DMS 273 (cell line): ENCODE measurements around the gene PGAM5.
"Not testable (repeated sequence)": the region's sequence is repeated elsewhere in the genome, so short reads cannot be mapped to it uniquely, and the experiment has no call there.

Experiments used
- DNase-seq: peaks from one replicate; lab custom pipeline; 2025; ENCODE audit not compliant: unreplicated experiment; lab: John Stamatoyannopoulos, UW

Gene PGAM5

DNA sequence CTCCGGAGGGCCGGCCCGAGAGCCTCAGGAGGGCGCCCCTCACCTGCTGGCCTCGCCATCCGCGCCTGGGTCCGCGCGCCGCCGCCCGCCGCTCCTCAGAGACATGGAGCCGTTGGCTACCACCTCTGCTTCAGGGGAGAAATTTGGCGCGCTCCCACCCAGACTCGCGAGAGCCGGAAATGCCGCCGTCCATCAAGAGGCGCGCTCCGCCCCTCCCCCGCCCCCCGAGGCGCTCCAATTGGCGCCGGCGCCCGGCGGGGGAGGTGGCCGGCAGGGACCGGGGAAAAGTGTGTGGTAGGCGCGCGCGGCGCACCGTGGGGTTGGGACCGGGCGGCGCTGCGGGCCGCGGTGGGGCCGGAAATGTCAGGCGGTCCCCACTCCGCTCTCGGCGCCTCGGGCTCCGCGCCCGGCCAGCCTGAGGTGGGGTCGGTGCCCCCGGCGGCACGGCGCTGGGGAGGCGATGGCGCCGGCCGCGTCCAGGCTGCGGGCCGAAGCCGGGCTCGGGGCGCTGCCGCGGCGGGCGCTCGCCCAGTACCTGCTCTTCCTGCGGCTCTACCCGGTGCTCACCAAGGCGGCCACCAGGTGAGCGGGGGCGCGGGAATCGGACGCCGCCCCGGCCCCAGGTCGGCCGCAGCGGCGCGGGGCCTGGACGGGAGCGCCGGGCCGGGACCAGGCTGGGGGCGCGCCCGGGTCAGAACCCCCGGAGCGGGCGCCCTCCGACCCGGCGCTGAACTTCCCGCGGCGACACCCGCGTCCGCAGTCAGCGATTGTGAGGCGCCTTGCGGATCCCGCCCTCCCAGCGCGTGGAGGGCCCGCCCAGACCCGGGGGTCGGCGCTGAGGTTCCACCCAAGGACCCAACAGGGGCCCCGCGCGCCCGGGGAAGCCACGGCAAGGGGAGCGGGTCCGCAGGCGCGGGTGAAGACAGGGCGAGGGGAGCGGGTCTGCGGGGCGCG, 23.2 kb upstream of the PGAM5 start, which contains the start of the genes POLE and PXMP2:
Gene POLE (minus strand): TSS at position 132 of the 954 bp plus-strand sequence. CDS start 27 bp downstream, at position 105.
Gene PXMP2 (plus strand): TSS at position 377 of the 954 bp plus-strand sequence. CDS start 84 bp downstream, at position 461.
- DNase-seq: peak; percentile 97

DNA sequence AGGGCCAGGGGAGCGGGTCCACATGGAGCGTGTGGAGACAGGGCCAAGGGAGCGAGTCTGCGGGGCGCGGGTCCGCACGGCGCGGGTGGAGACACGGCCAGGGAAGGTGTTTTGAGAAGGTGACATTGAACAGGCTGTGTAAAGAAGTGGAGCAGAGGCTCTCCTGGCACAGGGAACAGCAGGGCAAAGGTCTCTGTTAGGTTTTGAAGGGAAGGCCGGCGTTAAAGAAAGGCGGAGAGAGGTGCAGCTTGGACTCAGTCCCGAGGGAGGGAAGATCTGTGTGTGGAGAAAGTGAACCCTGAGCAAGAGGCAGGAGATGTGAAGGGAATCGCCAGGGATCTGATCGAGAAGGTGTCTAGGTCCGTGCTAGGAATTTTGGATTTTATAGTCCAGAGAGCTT, 21.4 kb upstream of the PGAM5 start:
- no peak for DNase-seq

DNA sequence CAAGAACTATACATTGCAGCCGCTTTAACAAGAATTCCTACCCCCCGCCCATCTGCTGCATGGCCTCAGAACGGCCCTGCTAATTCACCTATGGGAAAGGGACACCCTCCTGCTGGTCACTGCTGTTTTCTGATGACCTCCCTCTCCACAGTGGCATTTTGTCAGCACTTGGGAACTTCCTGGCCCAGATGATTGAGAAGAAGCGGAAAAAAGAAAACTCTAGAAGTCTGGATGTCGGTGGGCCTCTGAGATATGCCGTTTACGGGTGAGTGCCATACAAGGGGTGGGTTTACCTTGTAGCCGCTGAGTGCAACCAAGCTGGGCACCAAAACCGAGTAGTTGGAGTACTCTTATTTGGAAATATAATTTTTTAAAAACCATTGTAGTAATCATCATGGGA, 20.5 kb upstream of the PGAM5 start:
- no peak for DNase-seq

DNA sequence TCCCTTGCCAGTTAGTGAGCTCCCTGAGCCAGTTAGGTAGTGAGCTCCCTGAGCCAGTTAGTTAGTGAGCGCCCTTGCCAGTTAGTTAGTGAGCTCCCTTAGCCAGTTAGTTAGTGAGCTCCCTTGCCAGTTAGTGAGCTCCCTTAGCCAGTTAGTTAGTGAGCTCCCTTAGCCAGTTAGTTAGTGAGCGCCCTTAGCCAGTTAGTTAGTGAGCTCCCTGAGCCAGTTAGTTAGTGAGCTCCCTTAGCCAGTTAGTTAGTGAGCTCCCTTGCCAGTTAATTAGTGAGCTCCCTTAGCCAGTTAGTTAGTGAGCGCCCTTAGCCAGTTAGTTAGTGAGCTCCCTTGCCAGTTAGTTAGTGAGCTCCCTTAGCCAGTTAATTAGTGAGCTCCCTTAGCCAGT, 18.6 kb upstream of the PGAM5 start:
- DNase-seq: not testable (repeated sequence)

DNA sequence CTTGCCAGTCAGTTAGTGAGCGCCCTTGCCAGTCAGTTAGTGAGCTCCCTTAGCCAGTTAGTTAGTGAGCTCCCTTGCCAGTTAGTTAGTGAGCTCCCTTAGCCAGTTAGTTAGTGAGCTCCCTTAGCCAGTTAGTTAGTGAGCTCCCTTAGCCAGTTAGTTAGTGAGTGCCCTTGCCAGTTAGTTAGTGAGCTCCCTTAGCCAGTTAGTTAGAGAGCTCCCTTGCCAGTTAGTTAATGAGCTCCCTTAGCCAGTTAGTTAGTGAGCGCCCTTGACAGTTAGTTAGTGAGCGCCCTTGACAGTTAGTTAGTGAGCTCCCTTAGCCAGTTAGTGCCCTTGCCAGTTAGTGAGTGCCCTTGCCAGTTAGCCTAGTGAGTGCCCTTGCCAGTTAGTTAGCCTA, 15.8 kb upstream of the PGAM5 start:
- not testable (repeated sequence) for DNase-seq

DNA sequence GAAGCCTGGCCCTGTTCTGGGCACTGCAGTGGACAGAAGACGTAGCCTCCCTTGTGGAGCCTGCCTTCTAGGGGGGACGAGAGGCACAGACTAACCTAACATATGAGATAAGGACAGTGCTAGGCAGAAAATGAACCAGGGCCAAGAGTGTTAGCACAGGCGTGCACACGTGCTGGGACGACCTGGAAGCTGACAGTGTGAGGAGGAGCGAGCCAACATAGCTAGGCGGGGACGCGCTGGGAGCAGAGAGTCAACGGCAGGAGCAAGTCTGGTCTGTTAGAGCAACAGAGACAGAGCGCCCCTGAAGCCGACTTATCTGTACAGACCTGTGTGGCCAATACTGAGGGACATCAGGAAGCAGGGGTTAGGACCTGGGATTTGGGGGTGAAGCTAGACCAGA, 15.2 kb upstream of the PGAM5 start:
- no peak for DNase-seq

DNA sequence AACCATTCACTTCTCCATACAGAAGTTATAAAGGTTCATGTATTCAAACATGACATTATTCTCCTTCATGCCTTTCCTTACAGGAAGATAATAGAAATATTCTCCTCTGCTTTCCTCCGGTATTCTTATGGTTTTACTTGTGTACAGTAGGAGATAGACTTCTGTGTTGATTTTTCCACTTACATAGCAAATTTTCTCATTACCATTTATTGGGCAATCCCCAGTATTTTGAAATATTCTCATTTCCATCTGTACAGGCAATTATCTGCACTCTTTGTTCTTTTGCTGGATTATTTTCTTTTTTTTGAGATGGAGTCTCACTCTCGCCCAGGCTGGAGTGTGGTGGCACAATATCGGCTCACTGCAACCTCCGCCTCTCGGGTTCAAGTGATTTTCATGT, 12.3 kb upstream of the PGAM5 start:
- DNase-seq: no peak

DNA sequence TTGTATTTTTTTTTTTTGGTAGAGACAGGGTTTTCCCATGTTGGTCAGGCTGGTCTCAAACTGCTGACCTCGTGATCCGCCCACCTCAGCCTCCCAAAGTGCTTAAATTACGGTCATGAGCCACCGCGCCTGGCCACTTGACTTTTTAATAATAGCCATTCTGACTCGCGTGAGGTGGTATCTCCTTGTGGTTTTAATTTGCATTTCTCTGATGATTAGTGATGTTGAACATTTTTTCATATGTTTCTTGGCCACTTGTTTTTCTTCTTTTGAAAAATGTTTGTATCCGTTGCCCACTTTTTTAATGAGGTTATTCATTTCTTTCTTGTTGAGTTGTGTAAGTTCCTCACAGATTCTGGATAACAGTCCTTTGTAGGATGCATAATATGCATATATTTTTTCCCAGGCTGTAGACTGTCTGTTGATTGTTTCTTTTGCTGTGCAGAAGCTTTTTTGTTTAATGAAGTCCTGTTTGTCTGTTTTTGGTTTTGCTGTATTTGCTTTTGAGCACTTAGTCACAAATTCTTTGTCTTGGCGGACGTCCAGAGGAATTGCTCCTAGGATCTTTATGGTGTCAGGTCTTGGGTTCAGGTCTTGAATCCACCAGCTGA, 10.3 kb upstream of the PGAM5 start:
- no peak for DNase-seq

DNA sequence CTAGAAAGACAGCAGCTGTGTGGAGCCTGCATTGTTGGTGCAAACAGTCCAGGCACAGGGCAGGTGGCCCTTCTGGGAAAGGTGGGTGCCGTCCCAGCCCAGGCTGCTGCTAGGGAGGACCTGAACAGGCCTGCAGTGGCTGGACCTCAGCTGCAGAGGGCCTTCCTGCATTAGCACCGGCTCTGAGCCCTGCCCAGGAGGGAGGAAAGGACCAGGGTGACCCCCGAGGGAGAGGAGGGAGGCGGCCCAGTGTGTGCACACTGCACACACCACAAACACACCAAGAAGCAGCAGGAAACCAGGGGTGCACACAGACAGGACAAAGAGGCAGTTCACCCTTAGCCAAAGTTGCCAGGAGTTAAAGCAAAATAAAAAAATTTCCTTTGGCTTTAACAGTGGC, 8.0 kb upstream of the PGAM5 start:
- no peak for DNase-seq

DNA sequence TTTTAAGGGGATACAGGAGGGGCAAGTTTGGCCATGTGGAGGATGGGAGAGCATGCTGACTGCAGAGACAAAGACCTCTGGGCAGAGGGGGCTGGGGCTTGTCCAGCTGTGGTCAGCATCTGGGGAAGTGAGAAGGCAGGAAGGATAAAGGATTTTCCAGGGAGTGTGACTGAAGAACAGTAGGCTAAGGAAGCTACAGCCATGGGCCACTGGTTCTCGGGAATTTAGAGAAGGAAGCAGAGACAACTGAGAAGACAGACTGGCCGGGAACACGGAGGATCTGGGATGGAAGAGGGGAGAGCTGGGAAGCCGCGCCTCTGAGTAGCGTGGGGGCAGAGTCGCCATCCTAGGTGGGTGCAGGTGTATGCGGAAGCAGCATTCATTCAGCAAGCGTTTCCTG, 7.0 kb upstream of the PGAM5 start:
- DNase-seq: no peak

DNA sequence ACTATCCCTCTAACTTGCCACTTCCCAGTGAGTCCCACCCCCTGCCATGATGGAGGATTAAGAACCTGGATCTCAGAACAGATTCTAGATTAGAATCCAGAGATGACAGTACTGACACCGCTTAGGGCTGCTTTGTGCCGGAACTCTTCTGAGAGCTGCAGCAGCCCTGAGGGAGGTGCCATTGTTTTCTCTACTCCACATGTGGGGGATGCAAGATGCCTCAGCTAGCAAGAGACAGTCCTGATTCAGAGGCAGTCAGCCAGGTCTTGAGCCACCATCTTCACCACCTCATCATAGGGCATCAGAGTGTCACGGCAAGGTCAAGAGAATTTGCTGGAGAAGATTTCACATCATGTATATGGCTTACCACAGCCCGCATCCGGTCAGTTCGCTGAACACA, 3.4 kb upstream of the PGAM5 start:
- DNase-seq: no peak

DNA sequence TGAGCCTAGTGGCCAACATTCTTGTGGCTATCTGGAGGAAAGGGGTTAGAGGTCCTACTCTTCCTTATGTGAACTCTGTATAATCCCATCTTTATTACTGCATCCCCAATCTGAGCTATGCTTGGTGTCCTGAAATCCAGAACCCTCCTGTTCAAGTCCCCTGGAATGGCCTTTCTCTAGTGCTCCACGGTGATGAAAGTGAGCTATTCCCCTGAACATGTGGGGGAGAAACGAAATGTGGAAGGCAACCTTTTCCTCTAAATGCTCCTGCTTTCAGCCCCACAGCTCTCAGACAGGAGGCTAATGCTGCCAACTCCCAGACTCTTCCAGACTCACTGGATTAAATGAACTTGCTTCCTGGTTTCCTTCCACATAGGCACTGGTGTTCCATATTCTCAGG, 2.5 kb upstream of the PGAM5 start:
- no peak for DNase-seq

DNA sequence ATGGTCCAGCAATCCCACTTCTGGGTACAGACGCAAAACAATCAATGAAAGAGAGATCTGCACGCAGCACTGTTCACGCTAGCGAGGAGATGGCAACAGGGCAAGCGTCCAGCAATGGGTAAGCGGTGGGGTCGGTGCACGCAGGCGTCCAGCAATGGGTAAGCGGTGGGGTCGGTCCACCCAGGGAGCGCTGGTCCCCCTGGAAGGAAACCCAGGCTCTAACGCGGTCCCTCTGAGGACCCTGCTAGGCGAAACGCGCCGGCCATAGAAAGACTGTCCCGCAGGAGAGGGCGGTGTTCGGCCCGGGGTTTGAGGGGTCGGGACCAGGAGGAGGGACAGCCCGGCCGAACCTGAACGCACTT, 618 bp upstream of the PGAM5 start:
- DNase-seq: no peak

DNA sequence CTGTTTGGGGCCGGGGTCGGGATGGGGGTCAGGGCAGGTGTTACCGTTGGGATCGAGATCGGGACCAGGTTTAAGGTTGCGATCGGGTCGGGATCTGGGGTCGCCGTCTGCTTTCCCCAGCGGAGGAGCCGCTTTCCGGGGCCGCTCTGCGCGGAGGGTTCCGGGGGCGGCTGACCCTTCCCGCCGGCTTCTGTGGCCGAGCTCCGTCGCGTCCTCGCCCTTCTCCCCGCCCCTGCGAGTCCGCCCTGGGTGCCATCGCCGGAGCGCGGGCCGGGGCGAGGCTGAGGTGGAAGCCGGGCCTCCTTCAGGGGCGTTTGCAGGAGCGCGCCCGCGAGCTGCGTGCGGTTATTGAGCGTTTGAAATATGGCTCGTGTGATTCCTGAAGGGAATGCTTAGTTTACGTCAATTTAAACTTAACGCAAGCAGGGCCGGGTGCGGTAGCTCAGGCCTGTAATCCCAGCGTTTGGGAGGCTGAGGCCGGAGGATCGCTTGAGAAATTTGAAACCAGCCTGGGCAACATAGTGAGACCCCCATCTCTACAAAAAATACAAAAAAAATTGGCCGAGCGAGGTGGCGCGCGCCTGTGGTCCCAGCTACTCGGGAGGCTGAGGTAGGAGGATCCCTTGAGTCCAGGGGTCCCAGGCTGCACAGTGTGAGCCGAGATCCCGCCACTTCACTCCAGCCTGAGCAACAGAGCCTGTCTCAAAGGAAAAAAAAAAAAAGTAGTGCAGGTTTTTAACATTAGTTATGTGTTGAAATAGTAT, 620 bp downstream of the PGAM5 start:
- peak; percentile 46 for DNase-seq

DNA sequence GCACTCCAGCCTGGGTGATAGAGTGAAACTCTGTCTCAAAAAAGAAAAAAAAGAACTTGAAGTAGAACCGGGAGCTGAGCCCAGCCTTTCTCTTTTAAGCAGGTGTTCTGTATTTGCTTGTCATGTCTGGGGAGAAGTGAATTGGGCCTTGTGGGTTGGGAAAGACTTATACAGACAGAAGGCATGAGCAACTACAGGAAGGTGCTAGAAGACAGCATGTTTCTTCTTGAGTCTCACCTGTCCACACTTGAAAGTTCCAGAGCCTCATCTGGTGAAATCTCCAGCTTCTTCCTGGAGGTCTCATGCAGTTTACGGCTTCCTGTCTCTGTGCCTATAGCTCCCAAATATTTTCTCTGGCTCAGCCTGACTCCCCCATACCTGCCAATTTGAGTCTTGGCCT, 2.5 kb downstream of the PGAM5 start:
- DNase-seq: no peak

DNA sequence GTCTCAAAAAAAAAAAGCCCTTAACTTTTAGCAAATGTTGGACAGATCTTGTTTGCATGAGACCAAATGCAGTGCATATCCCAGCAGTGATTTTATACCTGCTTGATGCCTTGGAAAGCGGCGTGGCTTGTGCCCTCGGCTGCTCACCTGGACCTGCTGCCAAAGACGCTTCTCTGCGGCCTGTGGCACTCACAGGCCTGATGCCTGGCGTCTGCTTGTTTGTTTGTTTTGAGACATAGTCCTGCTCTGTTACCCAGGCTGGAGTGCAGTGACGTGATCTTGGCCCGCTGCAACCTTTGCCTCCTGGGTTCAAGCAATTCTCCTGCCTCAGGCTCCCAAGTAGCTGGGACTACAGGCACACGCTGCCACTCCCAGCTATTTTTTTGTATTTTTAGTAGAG, 5.2 kb downstream of the PGAM5 start:
- DNase-seq: no peak

DNA sequence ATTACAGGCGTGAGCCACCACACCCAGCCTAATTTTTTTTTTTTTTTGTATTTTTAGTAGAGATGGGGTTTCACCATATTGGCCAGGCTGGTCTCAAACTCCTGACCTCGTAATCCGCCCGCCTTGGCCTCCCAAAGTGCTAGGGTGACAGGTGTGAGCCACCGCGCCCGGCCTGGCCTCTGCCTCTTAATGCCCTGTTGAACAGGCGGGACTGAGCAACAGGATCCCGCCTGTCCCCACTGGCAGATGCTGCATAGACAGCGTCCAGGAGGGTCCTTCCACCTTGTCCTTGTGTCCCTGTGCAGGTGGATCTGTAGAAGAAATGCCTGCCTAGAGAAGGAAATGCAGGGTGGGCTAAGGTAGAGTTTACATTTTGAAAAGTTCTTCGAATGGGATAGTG, 5.7 kb downstream of the PGAM5 start:
- no peak for DNase-seq

DNA sequence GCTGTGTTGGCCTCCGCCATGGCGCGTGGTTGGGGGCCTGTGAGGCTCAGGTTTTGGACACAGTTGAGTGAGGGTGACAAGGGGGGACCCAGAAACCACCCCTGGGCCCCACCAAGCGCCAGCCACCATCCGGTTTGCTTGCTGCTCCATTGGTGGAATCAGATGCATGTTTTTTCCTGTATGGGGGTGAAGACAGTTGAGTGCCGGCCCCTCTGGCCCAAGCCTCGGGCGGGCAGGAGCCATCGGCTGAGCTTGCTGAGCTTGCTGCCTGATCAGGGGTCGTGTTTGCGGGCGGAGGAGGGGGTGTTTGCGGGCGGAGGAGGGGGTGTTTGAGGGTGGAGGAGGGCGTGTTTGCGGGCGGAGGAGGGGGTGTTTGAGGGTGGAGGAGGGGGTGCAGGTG, 6.4 kb downstream of the PGAM5 start:
- no peak for DNase-seq

DNA sequence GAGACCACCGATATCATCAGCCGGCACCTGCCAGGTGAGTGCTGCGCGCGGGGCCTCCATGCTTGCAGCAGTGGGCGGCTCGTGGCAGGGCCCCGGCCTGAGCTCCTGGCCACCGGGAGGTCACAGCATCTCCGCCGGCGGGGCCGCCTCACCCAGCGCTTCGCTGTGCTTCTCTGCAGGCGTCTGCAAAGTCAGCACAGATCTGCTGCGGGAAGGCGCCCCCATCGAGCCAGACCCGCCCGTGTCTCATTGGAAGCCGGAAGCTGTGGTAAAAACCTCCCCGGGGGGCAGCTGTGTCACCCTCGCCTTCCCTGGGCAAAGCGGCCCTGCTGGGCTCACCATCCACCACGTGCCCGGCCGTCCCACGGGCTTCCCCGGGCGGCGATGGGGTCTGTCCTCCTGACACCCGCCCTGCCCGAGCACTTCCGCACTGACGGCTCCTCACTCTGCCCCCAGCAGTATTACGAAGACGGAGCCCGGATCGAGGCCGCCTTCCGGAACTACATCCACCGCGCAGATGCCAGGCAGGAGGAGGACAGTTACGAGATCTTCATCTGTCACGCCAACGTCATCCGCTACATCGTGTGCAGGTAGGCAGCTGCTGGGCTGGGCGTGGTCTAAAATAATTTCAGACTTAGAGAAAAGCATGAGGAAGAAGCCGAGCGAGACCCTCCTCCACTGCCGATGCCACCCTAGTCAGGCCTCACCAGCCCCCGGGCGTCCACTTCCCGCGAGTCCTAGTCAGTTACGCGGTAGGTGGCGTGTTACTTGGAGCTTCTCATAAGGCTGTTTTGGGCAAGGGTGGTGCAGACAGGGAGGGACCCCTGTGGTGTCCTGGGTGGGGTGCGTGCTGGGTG, 7.1 kb downstream of the PGAM5 start:
- no peak for DNase-seq

DNA sequence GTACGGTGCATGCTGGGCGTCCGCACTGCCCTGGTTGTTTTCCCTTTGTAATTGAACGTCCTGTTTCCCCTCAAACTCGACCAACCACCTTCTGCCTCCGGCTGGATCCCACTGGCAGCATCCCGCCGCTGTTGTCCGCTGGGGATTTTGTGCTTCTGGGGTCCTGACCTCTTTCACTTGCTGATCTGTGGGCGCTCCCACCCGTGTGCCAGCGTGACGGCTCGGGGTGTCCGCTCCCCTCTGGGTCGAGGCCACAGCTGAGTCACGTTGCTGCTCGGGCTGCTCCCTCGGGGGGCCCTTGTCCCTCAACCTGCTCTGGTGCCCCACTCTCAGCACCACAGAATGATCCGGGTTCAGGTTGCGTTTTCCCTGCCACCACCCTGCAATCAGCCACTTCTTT, 8.0 kb downstream of the PGAM5 start:
- no peak for DNase-seq
